K562 (cell line): ENCODE measurements around the gene CPN2. TPM values are rescaled to one million over a fixed set of nuclear protein-coding genes. Genes with fewer than 3 reads are reported as not detected.

ENCODE experiments used
- COPS2 ChIP-seq: fragments of 450-650 bp; conservative IDR thresholded peaks from 2 replicates; pipeline ENCODE4 v1.6.1; 2016; ENCODE audit warnings: mild to moderate bottlenecking, moderate library complexity
- CTBP1 ChIP-seq: fragments of 450-650 bp; IDR thresholded peaks from 2 replicates; pipeline ENCODE4 v1.6.1; 2016; ENCODE audit warnings: borderline replicate concordance
- DACH1 ChIP-seq: fragments of 450-650 bp; IDR thresholded peaks from 2 replicates; pipeline ENCODE4 v1.6.1; 2018; ENCODE audit not compliant: partially characterized antibody
- EP400 ChIP-seq: fragments of 450-650 bp; IDR thresholded peaks from 2 replicates; pipeline ENCODE4 v1.6.1; 2017; ENCODE audit warnings: antibody characterized with exemption, mild to moderate bottlenecking, moderate library complexity
- FOXJ2 ChIP-seq: fragments of 200-800 bp; sonication (Bioruptor generic); IDR thresholded peaks from 2 replicates; pipeline ENCODE4 v1.6.1; 2016; ENCODE audit warnings: missing genetic modification characterization, missing compliant biosample characterization
- FOXK1 ChIP-seq: sonication (generic); formaldehyde crosslinking; IDR thresholded peaks from 2 replicates; pipeline ENCODE4 v1.8.0; 2022; ENCODE audit warnings: missing genetic modification reagents, mild to moderate bottlenecking, borderline replicate concordance
- GATAD2A ChIP-seq: fragments of 450-650 bp; IDR thresholded peaks from 2 replicates; pipeline ENCODE4 v1.6.1; 2017
- HMG20A ChIP-seq: fragments of 450-650 bp; formaldehyde crosslinking; conservative IDR thresholded peaks from 2 replicates; pipeline ENCODE4 v1.4.0; 2020; ENCODE audit warnings: mild to moderate bottlenecking, mixed read lengths
- MED1 ChIP-seq: sonication (generic); formaldehyde crosslinking; IDR thresholded peaks from 2 replicates; pipeline ENCODE4 v1.8.1; 2023; ENCODE audit warnings: missing genetic modification reagents, borderline replicate concordance
- MIER1 ChIP-seq: fragments of 450-650 bp; IDR thresholded peaks from 2 replicates; pipeline ENCODE4 v1.6.1; 2016; ENCODE audit warnings: antibody characterized with exemption, mild to moderate bottlenecking, low read depth
- NCOR1 ChIP-seq: fragments of 450-650 bp; IDR thresholded peaks from 2 replicates; pipeline ENCODE4 v1.6.1; 2016; ENCODE audit warnings: mild to moderate bottlenecking, moderate library complexity
- NFIC ChIP-seq: fragments of 450-650 bp; IDR thresholded peaks from 2 replicates; pipeline ENCODE4 v1.6.1; 2017; ENCODE audit warnings: mild to moderate bottlenecking, inconsistent platforms
- POLR2AphosphoS2 ChIP-seq: IDR thresholded peaks from 2 replicates; pipeline ENCODE4 v1.6.1; 2012; ENCODE audit warnings: low read length, improper control_type of control experiment
- PURB ChIP-seq: sonication (generic); formaldehyde crosslinking; IDR thresholded peaks from 2 replicates; pipeline ENCODE4 v1.9.0; 2021; ENCODE audit warnings: low read depth, mild to moderate bottlenecking, missing genetic modification reagents
- TARDBP ChIP-seq: fragments of 450-650 bp; IDR thresholded peaks from 2 replicates; pipeline ENCODE4 v1.6.1; 2016
- TRIM28 ChIP-seq: fragments of 450-650 bp; IDR thresholded peaks from 2 replicates; pipeline ENCODE4 v1.6.1; 2017
- YY1 ChIP-seq, 3 experiments: IDR thresholded peaks; 2 replicates each; pipeline ENCODE4 v1.6.1; 2011; ENCODE audit warnings: low read length in 2 of 3, mild to moderate bottlenecking in 2 of 3, moderate library complexity in 2 of 3, borderline replicate concordance in 1 of 3, control low read depth in 1 of 3, low read depth in 1 of 3; ENCODE audit not compliant: insufficient read depth in 3 of 3, insufficient replicate concordance in 2 of 3, control insufficient read depth in 1 of 3, insufficient read length in 1 of 3; ENCODE audit errors: extremely low read depth in 1 of 3
- ZNF121 ChIP-seq: sonication (generic); formaldehyde crosslinking; conservative IDR thresholded peaks from 2 replicates; pipeline ENCODE4 v1.8.0; 2022; ENCODE audit warnings: missing genetic modification reagents
- ZZZ3 ChIP-seq: fragments of 450-650 bp; IDR thresholded peaks from 2 replicates; pipeline ENCODE4 v1.6.1; 2016; ENCODE audit warnings: antibody characterized with exemption, mild to moderate bottlenecking, moderate library complexity
- polyA plus RNA-seq, 8 experiments: library from polyadenylated mRNA; depleted of rRNA in 4 of 8; stranded (reverse) in 5 of 8; unstranded in 3 of 8; fragments of >200 nt; fragmentation: Nextera tagmentation in 2 of 8; fragmentation: Illumina TruSeq in 1 of 8; extraction: Ambion mirVana in 2 of 8; extraction: Trizol in 1 of 8; gene quantifications; 2 replicates each; pipeline versions ENCODE4 v1.2.1 to v1.2.3, GENCODE V29; 2011 to 2014; ENCODE audit warnings: inconsistent platforms in 1 of 8, missing spikeins in 1 of 8
- total RNA-seq, 7 experiments: library from RNA; depleted of rRNA in 6 of 7; stranded (reverse); fragments of >200 nt in 6 of 7; fragmentation: Illumina TruSeq in 2 of 7; extraction: Trizol in 2 of 7; gene quantifications; 2 replicates each; pipeline versions ENCODE4 v1.2.1 to v1.2.3, GENCODE V29; 2011 to 2021; ENCODE audit warnings: low replicate concordance in 1 of 7
- TF ChIP-seq, protein P1 (sequence below), 2 experiments: IDR thresholded peaks; 2 replicates each; pipeline ENCODE4 v1.6.1; 2011; ENCODE audit warnings: borderline replicate concordance in 1 of 2, control low read depth in 1 of 2, low read depth in 1 of 2, low read length in 1 of 2, mild to moderate bottlenecking in 1 of 2, mixed read lengths in 1 of 2, moderate library complexity in 1 of 2; ENCODE audit not compliant: insufficient read depth in 1 of 2, insufficient read length in 1 of 2, poor library complexity in 1 of 2, severe bottlenecking in 1 of 2; ENCODE audit errors: extremely low read depth in 1 of 2
- TF ChIP-seq, protein P2 (sequence below): fragments of 250-450 bp; sonication (Bioruptor Pico); IDR thresholded peaks from 2 replicates; pipeline ENCODE4 v1.5.0; 2021; ENCODE audit warnings: mild to moderate bottlenecking, borderline replicate concordance
- TF ChIP-seq, protein P3 (sequence below), 2 experiments: fragments of 450-650 bp in 1 of 2; sonication (generic) in 1 of 2; formaldehyde crosslinking; conservative IDR thresholded peaks; 2 replicates each; pipeline versions ENCODE4 v1.4.0 to v1.8.1; 2020 to 2022; ENCODE audit warnings: mild to moderate bottlenecking in 1 of 2, missing genetic modification reagents in 1 of 2

The CPN2 gene
- total and polyA plus RNA-seq, 9 of the 15 experiments (the other 6 are each of a cell fraction or from before 2014, with no cell fraction given): not detected

DNA sequence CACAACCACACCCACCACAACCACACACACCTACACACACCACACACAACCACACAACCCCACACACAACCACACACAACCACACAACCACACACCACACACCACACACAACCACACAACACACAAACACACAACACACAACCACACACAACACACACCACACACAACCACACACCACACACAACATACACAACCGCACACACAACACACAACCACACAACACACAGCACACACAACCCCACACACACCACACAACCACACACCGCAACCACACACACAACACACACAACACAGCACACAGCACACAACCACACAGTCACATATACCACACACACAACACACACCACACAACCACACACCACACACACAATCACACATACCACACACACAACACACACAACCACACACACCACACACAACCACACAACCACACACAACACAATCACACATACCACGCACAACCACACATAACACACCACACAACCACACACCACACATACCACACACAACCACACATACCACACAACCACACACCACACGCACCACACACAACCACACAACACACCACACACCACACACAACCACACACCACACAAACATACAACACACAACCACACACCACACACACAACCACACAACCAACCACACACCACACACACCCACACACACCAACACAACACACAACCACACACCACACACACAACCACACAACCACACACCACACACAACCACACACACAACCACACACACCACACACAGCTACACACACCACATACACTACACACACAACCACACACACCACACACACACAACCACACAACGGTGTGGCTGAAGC is 23.7 kb downstream of the CPN2 start (continued):
- TF ChIP-seq NCOR1 (no peak; the same call in 1 of the 2 replicates), EP400 (peak; percentile 19; the same call in 1 of the 2 replicates), DACH1 (peak; percentile 37), COPS2 (no peak), ZZZ3 (no peak), TRIM28 (no peak), YY1 (IDR thresholded peaks at IDR 0.05; ENCODE audit: borderline replicate concordance in 1 of 3, control insufficient read depth in 1 of 3, extremely low read depth in 1 of 3, insufficient read depth in 3 of 3, insufficient read length in 1 of 3, insufficient replicate concordance in 2 of 3, low read depth in 1 of 3, low read length in 2 of 3) (no peak), POLR2AphosphoS2 (no peak), MIER1 (peak; percentile 65; the same call in 1 of the 2 replicates), FOXJ2 (tag) (no peak), CTBP1 (no peak), TARDBP (no peak), PURB (CRISPR knock-in tag) (no peak), GATAD2A (0 out of 2 replicates have a peak, but pooled peaks have one; percentile 19), FOXK1 (CRISPR knock-in tag) (peak; percentile 77; the same call in 1 of the 2 replicates), NFIC (0 out of 2 replicates have a peak, but pooled peaks have one; percentile 4), ZNF121 (0 out of 2 replicates have a peak, but pooled peaks have one; percentile 27), HMG20A (no peak), MED1 (no peak)
- TF ChIP-seq, protein P1, sequence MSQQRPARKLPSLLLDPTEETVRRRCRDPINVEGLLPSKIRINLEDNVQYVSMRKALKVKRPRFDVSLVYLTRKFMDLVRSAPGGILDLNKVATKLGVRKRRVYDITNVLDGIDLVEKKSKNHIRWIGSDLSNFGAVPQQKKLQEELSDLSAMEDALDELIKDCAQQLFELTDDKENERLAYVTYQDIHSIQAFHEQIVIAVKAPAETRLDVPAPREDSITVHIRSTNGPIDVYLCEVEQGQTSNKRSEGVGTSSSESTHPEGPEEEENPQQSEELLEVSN (IDR thresholded peaks at IDR 0.05; ENCODE audit: borderline replicate concordance in 1 of 2, extremely low read depth in 1 of 2, insufficient read depth in 1 of 2, insufficient read length in 1 of 2, low read depth in 1 of 2, low read length in 1 of 2, poor library complexity in 1 of 2, severe bottlenecking in 1 of 2): no peak
- TF ChIP-seq, protein P2, sequence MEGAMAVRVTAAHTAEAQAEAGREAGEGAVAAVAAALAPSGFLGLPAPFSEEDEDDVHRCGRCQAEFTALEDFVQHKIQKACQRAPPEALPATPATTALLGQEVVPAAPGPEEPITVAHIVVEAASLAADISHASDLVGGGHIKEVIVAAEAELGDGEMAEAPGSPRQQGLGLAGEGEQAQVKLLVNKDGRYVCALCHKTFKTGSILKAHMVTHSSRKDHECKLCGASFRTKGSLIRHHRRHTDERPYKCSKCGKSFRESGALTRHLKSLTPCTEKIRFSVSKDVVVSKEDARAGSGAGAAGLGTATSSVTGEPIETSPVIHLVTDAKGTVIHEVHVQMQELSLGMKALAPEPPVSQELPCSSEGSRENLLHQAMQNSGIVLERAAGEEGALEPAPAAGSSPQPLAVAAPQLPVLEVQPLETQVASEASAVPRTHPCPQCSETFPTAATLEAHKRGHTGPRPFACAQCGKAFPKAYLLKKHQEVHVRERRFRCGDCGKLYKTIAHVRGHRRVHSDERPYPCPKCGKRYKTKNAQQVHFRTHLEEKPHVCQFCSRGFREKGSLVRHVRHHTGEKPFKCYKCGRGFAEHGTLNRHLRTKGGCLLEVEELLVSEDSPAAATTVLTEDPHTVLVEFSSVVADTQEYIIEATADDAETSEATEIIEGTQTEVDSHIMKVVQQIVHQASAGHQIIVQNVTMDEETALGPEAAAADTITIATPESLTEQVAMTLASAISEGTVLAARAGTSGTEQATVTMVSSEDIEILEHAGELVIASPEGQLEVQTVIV (CRISPR knock-in tag): no peak
- TF ChIP-seq, protein P3, sequence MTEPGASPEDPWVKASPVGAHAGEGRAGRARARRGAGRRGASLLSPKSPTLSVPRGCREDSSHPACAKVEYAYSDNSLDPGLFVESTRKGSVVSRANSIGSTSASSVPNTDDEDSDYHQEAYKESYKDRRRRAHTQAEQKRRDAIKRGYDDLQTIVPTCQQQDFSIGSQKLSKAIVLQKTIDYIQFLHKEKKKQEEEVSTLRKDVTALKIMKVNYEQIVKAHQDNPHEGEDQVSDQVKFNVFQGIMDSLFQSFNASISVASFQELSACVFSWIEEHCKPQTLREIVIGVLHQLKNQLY (CRISPR knock-in tag; conservative IDR thresholded peaks at IDR 0.05): no peak
